Measurements from ENCODE around the gene SNRNP25.

DNA sequence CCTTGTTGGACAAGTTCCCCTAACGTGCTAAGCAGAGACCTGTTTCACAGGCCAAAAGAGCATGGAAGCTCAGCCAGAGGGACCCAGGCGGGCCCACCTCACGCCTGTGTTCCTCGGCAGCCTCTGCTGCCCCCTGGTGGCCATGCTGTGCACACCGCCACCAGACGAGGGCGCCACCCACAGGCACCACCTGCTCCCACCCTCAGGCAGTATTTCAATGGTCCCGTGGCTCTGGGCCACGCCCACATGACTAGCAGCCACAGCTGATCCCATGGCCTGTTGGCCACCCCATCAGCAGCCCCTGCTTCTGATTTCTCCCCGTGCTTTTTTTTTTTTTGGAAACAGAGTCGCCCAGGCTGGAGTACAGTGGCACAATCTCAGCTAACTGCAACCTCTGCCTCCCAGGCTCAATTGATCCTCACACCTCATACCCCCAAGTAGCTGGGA lies 43.3 kb downstream of the SNRNP25 start:
- TF ChIP-seq, protein P1, sequence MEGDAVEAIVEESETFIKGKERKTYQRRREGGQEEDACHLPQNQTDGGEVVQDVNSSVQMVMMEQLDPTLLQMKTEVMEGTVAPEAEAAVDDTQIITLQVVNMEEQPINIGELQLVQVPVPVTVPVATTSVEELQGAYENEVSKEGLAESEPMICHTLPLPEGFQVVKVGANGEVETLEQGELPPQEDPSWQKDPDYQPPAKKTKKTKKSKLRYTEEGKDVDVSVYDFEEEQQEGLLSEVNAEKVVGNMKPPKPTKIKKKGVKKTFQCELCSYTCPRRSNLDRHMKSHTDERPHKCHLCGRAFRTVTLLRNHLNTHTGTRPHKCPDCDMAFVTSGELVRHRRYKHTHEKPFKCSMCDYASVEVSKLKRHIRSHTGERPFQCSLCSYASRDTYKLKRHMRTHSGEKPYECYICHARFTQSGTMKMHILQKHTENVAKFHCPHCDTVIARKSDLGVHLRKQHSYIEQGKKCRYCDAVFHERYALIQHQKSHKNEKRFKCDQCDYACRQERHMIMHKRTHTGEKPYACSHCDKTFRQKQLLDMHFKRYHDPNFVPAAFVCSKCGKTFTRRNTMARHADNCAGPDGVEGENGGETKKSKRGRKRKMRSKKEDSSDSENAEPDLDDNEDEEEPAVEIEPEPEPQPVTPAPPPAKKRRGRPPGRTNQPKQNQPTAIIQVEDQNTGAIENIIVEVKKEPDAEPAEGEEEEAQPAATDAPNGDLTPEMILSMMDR (IDR thresholded peaks at IDR 0.05): peak; percentile 97 to 100 (median 100)
- TF ChIP-seq POLR2A (IDR thresholded peaks at IDR 0.05) (peak; percentile 22), POLR2AphosphoS5 (IDR thresholded peaks at IDR 0.05) (peak; percentile 86)
